Activated effector memory CD4-positive, alpha-beta T cell treated with Interleukin-2 at 50 U/mL for 16 hours (primary cell): ENCODE data around the gene SLX4.
"Not testable (repeated sequence)": the region's sequence is repeated elsewhere in the genome, so short reads cannot be mapped to it uniquely, and the experiment has no call there.

Source experiments
- DNase-seq: peaks from one replicate; pipeline ENCODE4 v3.0.0-alpha.2; 2020

The SLX4 gene

GRCh38 chr16:3611146-3611975 lies at the start of gene SLX4:
TSS of gene SLX4 (minus strand) at chr16:3611606. CDS start at chr16:3608964, 2,642 bp downstream.
- peak; percentile 90 for DNase-seq

GRCh38 chr16:3659251-3659650 lies 47.8 kb upstream of the SLX4 start:
- no peak for DNase-seq

- no peak for DNase-seq
Observed at GRCh38 chr16:3656491-3657468, 45.4 kb upstream of the SLX4 start.

DNA sequence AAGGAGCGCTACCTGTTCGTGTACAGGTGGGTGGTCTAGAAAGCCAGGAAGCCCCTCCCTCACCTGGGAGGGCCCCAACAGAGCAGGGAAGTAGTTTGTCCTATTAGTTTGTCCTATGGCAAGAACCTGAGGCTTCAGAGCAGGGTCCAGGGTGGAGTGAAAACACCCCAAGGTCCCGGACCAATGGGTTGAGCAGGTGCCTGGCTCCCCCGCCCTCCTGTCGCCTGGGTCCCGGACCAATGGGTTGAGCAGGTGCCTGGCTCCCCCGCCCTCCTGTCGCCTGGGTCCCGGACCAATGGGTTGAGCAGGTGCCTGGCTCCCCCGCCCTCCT lies 44.7 kb upstream of the SLX4 start:
- not testable (repeated sequence) for DNase-seq

DNA sequence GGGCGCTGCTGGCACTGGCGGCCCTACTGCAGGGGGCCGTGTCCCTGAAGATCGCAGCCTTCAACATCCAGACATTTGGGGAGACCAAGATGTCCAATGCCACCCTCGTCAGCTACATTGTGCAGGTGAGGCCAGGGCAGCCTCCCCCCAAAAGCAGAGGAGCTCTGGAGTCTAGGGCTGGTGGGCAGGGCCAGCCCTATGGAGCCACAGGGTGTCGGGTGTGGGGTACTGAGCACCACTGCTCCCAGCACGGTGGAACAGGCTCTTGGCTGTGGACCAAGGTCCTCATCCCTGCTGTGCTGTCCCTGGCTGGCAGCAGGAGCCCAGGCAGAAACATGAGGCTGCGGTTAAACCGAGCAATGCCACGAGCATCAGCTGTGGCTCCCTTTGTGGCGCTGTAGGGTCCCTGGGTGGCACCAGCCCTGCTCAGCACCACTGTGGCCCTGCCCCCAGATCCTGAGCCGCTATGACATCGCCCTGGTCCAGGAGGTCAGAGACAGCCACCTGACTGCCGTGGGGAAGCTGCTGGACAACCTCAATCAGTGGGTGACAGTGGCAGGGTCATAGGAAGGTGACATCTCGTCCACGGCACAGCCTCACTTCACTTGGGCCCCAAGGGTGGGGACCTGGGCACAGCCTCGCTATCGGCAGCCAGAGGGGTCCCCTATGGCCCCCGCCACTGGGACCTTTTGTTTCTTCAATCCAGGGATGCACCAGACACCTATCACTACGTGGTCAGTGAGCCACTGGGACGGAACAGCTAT lies 44.2 kb upstream of the SLX4 start:
- DNase-seq: no peak

- no peak for DNase-seq
Observed at GRCh38 chr16:3655030-3655395, 43.6 kb upstream of the SLX4 start.

DNA sequence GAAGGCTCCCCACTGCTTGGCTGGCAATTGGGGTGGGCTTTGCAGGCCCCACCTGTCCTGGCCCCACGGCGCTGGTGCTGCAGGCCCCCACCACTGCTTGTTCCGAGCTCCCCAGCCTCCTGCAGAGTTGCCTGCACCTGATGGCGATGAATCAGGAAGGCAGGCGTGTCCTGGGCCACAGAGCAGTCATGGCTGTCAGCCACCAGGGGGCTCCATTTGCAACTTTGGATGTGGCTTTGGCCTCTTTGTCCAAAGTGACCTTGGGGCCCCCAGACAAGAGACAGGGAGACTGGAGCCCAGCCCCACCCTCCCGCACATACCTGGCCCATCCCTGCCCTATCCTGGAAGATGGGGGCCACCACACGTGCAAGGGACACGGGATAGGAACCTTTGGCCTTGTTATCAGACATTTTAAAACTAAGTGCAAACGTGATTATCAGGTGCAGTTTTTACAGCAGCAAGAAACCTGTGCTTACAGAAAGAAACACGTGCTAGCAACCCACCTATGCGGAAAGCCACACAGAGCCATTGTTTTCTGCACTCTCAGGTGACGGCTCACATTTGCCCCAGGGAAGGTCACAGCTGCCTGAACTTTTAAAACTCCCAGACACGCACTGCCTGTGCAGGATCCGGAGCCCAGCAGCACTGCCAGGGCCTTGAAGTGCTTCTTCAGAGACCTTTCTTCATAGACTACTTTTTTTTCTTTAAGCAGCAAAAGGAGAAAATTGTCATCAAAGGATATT lies 43.0 kb upstream of the SLX4 start, which contains the start of gene DNASE1:
Gene DNASE1 (plus strand): TSS at position 443 of the 743 bp plus-strand sequence. CDS start 683 bp downstream, outside the sequence.
- peak; percentile 25 for DNase-seq

- no peak for DNase-seq
Observed at GRCh38 chr16:3652373-3653195, 41.2 kb upstream of the SLX4 start.

- DNase-seq: no peak
Observed at GRCh38 chr16:3651461-3652372, 40.3 kb upstream of the SLX4 start.

DNA sequence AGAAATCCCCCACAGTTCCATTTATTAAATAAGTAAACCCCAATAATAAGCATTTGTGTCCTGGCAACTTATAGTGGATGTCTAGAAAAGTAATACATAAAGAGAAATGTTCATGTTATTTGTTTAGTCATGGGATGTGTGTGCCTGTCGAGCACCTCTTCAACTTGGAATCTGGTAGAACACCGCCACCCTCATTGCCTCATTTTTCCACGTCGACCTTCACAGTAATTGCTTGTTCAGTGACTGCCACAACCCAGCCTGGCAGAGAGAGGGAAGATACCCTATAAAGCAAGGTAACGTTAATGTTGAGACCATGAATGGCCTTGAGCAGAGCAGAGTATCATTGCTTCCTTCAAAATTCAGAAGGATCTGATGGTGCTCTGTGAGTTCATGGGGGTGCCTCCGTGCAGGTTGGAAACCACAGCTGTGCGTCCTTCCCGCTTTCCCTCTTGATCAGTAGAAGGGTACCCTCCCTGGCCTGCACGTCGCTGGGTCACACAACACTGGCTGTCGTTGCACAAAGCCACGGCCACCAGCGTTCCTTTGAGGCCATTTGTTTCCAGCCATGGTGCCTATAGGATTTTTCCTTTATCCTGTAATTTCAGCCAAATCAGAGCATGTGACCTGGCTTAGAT lies 39.3 kb upstream of the SLX4 start:
- DNase-seq: no peak

GRCh38 chr16:3646348-3646920 lies 35.0 kb upstream of the SLX4 start:
- no peak for DNase-seq

DNA sequence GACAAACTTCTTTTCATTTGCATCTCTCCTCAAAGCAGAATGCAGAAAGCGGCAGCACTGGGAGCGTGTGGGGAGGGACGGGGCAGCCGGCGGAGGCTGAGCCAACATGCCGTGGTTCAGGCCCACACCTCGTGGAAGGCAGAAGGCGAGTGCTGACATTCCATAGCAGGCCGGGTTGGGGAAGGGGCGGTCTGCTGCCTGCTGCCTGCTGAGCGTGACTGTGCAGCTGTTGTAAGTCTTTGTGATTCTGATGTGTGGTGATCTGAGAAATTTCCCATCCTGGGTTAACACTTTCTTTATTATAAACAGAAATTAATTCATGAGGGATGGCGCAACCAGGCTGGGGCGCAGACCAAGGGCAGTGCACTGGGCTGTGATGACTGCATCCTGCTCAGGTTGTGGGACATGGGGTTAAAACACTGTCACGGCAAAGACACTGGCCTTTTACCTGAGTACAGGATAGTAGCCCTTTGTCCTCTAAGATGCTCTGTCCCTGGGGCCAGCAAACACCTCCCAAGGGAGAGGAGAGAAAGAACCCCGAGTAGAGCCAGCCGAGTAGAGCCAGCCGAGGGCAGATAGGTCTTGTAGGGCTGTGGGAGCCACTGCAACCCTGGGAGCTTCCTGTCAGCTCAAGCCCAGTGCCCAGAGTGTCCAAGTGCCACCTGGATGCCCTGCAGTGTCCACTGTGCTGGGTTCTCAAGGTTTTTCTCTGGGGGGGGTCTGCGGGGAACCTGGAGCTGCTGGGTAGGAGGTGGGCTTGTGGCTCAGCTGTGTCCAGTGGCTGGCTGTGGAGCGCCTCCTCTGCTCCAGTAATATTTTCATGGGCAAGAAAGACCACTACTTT lies 34.3 kb upstream of the SLX4 start:
- DNase-seq: no peak

DNA sequence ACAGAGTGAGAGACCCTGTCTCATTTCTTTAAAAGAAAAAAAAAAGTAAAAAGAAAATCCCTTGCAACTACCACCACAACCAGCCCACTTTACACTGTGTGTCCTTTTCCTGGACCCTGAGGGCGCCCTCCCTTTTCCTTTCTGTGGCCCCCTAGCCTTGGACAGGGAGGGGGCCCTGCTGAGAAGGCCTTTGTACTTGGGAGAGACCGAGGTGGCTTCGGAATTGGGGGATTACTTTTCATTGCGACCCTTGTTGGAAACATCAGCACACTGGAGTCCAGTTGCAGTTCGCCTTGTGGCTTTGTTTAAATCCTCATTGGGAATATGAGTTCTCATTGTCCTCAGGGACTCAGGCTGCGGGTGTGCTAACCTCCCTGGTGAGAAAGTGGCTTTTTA lies 33.7 kb upstream of the SLX4 start:
- DNase-seq: no peak

- DNase-seq: no peak
Observed at GRCh38 chr16:3643095-3643730, 31.8 kb upstream of the SLX4 start.

GRCh38 chr16:3642397-3643094 lies 31.1 kb upstream of the SLX4 start:
- DNase-seq: no peak

DNA sequence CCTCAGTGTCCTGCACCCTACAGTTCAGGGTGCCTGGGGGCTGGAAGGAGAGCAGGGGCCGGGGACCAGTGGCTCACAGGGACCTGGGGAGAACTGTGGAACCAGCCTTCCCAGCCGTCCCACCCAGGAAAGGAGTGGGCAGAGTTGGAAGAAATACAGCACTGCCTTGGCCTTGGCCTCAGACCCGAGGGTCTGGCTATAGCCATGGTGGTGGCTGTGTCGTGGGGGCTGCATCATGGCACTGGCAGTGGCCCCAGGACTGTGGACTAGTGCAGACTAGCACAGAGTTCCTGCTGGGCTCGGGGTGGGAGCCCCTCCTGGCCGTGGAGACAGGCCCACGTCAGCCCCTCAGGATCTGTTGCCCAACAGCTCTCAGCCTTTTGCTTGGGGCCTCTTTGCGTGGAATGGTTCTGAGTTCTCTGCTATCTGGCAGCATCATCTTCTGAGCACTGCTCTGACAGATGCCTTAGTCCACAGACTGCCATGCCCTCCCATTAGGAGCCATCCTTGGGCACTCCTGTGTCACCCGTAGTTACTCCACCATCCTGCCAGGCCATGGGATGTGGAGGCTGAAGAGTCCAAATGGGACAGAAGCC lies 30.5 kb upstream of the SLX4 start:
- no peak for DNase-seq
